Body of pancreas (tissue), 4 donors: ENCODE data around the gene PRSS33.

Experiments used
- POLR2A ChIP-seq, 3 donors: fragments of 450-650 bp; IDR thresholded peaks; one replicate each; pipeline ENCODE4 v1.6.1; 2016; ENCODE audit warnings: antibody characterized with exemption in 3 of 3, mild to moderate bottlenecking in 2 of 3
- TF ChIP-seq, protein P1 (sequence below), 7 experiments: fragments of 450-650 bp in 4 of 7; fragments of 200-600 bp in 3 of 7; sonication (generic) in 3 of 7; IDR thresholded peaks; one replicate each; pipeline ENCODE4 v1.5.1; 2016 to 2019; ENCODE audit warnings: antibody characterized with exemption in 7 of 7

DNA sequence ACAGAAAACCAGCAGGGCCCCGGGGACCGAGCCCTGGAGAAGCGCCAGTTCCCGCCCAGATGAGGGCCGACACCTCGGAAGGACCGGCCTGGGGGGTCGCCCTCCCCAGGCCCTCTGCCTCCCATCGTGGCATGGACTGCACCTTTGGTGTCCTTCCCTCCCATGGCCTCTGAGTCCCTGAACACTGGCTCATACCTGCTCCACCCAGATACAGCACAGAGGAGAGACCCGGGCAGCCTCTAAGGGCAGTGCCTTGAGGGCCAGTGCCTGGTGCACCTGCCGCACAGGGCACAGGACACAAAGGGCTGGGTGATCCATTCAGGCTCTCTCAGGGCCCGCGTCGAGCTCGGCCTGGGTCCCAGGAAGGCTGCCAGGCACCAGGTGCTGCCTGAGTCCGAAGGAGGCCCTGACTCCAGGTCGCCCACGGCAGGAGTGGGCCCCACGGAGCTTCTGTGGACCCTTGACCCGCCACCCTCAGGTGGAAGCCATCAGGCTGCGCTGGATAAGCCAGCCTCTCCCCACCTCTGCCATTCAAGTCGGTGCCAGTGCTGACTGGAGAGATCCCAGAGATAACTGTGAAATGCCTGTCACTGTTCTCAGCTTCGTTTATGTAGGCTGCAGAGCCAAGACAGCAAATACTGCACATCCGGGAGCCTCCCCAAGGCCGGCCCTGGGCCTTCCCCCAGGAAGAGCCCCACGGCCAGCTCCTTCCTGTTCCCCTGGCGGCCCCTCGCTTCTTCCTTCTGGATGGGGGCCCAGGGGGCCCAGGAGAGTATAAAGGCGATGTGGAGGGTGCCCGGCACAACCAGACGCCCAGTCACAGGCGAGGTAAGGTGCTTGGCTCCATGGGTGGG lies 42.4 kb upstream of the PRSS33 start, which contains the start of gene ZG16B:
- TF ChIP-seq, protein P1, sequence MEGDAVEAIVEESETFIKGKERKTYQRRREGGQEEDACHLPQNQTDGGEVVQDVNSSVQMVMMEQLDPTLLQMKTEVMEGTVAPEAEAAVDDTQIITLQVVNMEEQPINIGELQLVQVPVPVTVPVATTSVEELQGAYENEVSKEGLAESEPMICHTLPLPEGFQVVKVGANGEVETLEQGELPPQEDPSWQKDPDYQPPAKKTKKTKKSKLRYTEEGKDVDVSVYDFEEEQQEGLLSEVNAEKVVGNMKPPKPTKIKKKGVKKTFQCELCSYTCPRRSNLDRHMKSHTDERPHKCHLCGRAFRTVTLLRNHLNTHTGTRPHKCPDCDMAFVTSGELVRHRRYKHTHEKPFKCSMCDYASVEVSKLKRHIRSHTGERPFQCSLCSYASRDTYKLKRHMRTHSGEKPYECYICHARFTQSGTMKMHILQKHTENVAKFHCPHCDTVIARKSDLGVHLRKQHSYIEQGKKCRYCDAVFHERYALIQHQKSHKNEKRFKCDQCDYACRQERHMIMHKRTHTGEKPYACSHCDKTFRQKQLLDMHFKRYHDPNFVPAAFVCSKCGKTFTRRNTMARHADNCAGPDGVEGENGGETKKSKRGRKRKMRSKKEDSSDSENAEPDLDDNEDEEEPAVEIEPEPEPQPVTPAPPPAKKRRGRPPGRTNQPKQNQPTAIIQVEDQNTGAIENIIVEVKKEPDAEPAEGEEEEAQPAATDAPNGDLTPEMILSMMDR (IDR thresholded peaks at IDR 0.05), result no peak
- no peak for TF ChIP-seq POLR2A (IDR thresholded peaks at IDR 0.05)
